ENCODE data around the gene TM6SF1.

GRCh38 chr15:83057696-83058376 is 49.6 kb upstream of the TM6SF1 start:
- TF ChIP-seq POLR2A (IDR thresholded peaks at IDR 0.05; ENCODE audit: low read depth, low read length) (no peak), CTCF (conservative IDR thresholded peaks at IDR 0.05; ENCODE audit: low read depth, low read length) (no peak), MAFK (IDR thresholded peaks at IDR 0.05; ENCODE audit: low read depth, low read length) (no peak), RFX5 (IDR thresholded peaks at IDR 0.05; ENCODE audit: low read depth, low read length) (no peak), RCOR1 (IDR thresholded peaks at IDR 0.05; ENCODE audit: insufficient replicate concordance, low read length) (no peak), MXI1 (IDR thresholded peaks at IDR 0.05; ENCODE audit: borderline replicate concordance, low read depth, low read length) (no peak)
